B cell (primary cell): ENCODE data around the gene PLIN4. TPM values are rescaled to one million over a fixed set of nuclear protein-coding genes. Genes with fewer than 3 reads are reported as not detected.
"Not testable (repeated sequence)": the region's sequence is repeated elsewhere in the genome, so short reads cannot be mapped to it uniquely, and the experiment has no call there.

Experiments used
- ATAC-seq: fragments of 200-7000 bp; cut with Tn5 transposase; one replicate; pipeline ENCODE4 v1.10.0; 2021; ENCODE audit warnings: low read depth, mild to moderate bottlenecking, moderate number of reproducible peaks, moderate library complexity
- CTCF ChIA-PET: fragments of 350-600 bp; sonication (Branson Sonifier 250); formaldehyde crosslinking; loops from one replicate; lab custom pipeline; 2021; ENCODE audit warnings: antibody characterized with exemption, inconsistent platforms; lab: Charles Lee
- POLR2A ChIA-PET: fragments of 350-600 bp; sonication (Branson Sonifier 250); formaldehyde crosslinking; loops from one replicate; lab custom pipeline; 2021; ENCODE audit warnings: antibody characterized with exemption; lab: Charles Lee
- DNase-seq: peaks from one replicate; pipeline ENCODE4 v3.0.0; 2013
- H2AFZ ChIP-seq: 2 replicates; pipeline ENCODE4 v1.6.1; 2012; ENCODE audit warnings: mild to moderate bottlenecking, low read depth, low read length; ENCODE audit not compliant: insufficient read depth, poor library complexity, severe bottlenecking
- H3K27ac ChIP-seq, 2 donors: 1 replicate in 1 of 2; 2 replicates in 1 of 2; pipeline ENCODE4 v1.5.1; 2012 to 2013; ENCODE audit warnings: low read length in 2 of 2, mild to moderate bottlenecking in 2 of 2, moderate library complexity in 1 of 2
- H3K27me3 ChIP-seq, 4 experiments: fragments of 200-600 bp in 1 of 4; sonication (generic) in 1 of 4; replicated peaks in 1 of 4; 1 replicate in 2 of 4; 2 replicates in 2 of 4; pipeline versions ENCODE4 v1.6.1 to v1.7.0; 2013 to 2016; ENCODE audit warnings: low read length in 3 of 4, mild to moderate bottlenecking in 2 of 4, mixed read lengths in 1 of 4, moderate library complexity in 1 of 4; ENCODE audit not compliant: insufficient read depth in 4 of 4, control insufficient read depth in 3 of 4; ENCODE audit errors: control extremely low read depth in 1 of 4
- H3K36me3 ChIP-seq, 2 experiments: replicated peaks in 1 of 2; 1 replicate in 1 of 2; 2 replicates in 1 of 2; pipeline versions ENCODE4 v1.6.1 to v1.7.1; 2013; ENCODE audit warnings: low read length in 1 of 2; ENCODE audit not compliant: insufficient read depth in 2 of 2, control insufficient read depth in 1 of 2; ENCODE audit errors: control extremely low read depth in 1 of 2, extremely low read depth in 1 of 2
- H3K4me1 ChIP-seq, 2 donors: fragments of 200-600 bp in 1 of 2; sonication (generic) in 1 of 2; 1 replicate in 1 of 2; 2 replicates in 1 of 2; pipeline versions ENCODE4 v1.5.1 to v1.6.1; 2013 to 2017; ENCODE audit warnings: low read length in 2 of 2; ENCODE audit not compliant: control insufficient read depth in 2 of 2, insufficient read depth in 2 of 2
- H3K4me2 ChIP-seq: replicated peaks from 2 replicates; pipeline ENCODE3; 2012; ENCODE audit warnings: mild to moderate bottlenecking, low read depth, low read length; ENCODE audit not compliant: poor library complexity, severe bottlenecking
- H3K4me3 ChIP-seq, 5 experiments: fragments of 200-600 bp in 1 of 5; sonication (generic) in 1 of 5; 1 replicate in 3 of 5; 2 replicates in 2 of 5; pipeline versions ENCODE4 v1.5.1 to v1.7.0; 2011 to 2016; ENCODE audit warnings: low read length in 4 of 5, mild to moderate bottlenecking in 4 of 5, low read depth in 2 of 5, control low read depth in 1 of 5, moderate library complexity in 1 of 5; ENCODE audit not compliant: insufficient read depth in 1 of 5; ENCODE audit errors: control extremely low read depth in 1 of 5, extremely low read depth in 1 of 5
- H3K79me2 ChIP-seq: fragments of 200-600 bp; sonication (generic); one replicate; pipeline ENCODE4 v1.6.0; 2016; ENCODE audit warnings: low read length; ENCODE audit not compliant: control insufficient read depth, insufficient read depth
- H3K9ac ChIP-seq: fragments of 200-600 bp; sonication (generic); 2 replicates; pipeline ENCODE4 v1.6.1; 2017; ENCODE audit warnings: mild to moderate bottlenecking, low read length, moderate library complexity
- H3K9me3 ChIP-seq, 3 donors: one replicate each; pipeline versions ENCODE4 v1.6.1 to v1.7.1; 2013; ENCODE audit warnings: low read length in 2 of 3; ENCODE audit not compliant: control insufficient read depth in 2 of 3, insufficient read depth in 1 of 3; ENCODE audit errors: control extremely low read depth in 1 of 3
- H4K20me1 ChIP-seq: 2 replicates; pipeline ENCODE4 v1.6.0; 2012; ENCODE audit warnings: mild to moderate bottlenecking, low read length; ENCODE audit not compliant: insufficient read depth, control insufficient read depth, poor library complexity, severe bottlenecking
- H3K27ac Mint-ChIP-seq: one replicate; pipeline ENCODE4 v1.8.0; 2021; ENCODE audit warnings: mixed read lengths
- H3K27me3 Mint-ChIP-seq: one replicate; pipeline ENCODE4 v1.8.0; 2021; ENCODE audit warnings: mixed read lengths
- H3K4me1 Mint-ChIP-seq: one replicate; pipeline ENCODE4 v1.8.0; 2021; ENCODE audit warnings: mixed read lengths
- H3K4me3 Mint-ChIP-seq: one replicate; pipeline ENCODE4 v1.8.0; 2021; ENCODE audit warnings: mixed read lengths
- H3K9me3 Mint-ChIP-seq: one replicate; pipeline ENCODE4 v1.8.0; 2022; ENCODE audit warnings: mixed read lengths; ENCODE audit not compliant: insufficient read depth
- CTCF ChIP-seq: fragments of 200-600 bp; IDR thresholded peaks from one replicate; pipeline ENCODE4 v1.8.0; 2022; ENCODE audit warnings: antibody characterized with exemption, mild to moderate bottlenecking
- EZH2 ChIP-seq: IDR thresholded peaks from 2 replicates; pipeline ENCODE4 v1.6.1; 2012; ENCODE audit warnings: borderline replicate concordance, low read depth, mild to moderate bottlenecking, moderate library complexity, low read length; ENCODE audit not compliant: insufficient read depth, poor library complexity, severe bottlenecking
- WGBS: methylation state at CpG from one replicate; pipeline ENCODE4 v1.1.5; 2013; ENCODE audit warnings: missing lambda C conversion rate; ENCODE audit not compliant: insufficient coverage; 5-methylcytosine and 5-hydroxymethylcytosine counted together
- intact Hi-C: fragments of 100-400 bp; cut with micrococcal nuclease; formaldehyde crosslinking; loops from one replicate; pipeline ENCODE4 v1.10.0; 2022
- polyA plus RNA-seq: library from polyadenylated mRNA; depleted of rRNA; stranded (reverse); fragments of >200 nt; gene quantifications from 2 replicates; pipeline ENCODE4 v1.2.3, GENCODE V29; 2012
- total RNA-seq, 2 donors: library from RNA; stranded (reverse); fragments of 120-200 nt in 1 of 2; gene quantifications; 1 replicate in 1 of 2; 2 replicates in 1 of 2; pipeline versions ENCODE4 v1.2.3 to v1.2.4, GENCODE V29; 2013 to 2022

The PLIN4 gene
- total and polyA plus RNA-seq, 2 donors (not counting 1 experiment from before 2014, with no cell fraction given) = 0.04 to 0.07 TPM

GRCh38 chr19:4528843-4529242, 10.6 kb upstream of the PLIN4 start:
- no peak overlapping the region for H3K27ac ChIP-seq
- H2AFZ ChIP-seq = no peak overlapping the region
- Mint-ChIP-seq H3K4me1 (no peaks in the 10 kb centered on the region), H3K4me3 (no peak overlapping the region), H3K27me3 (peaks cover 8% of the 10 kb centered on the region), H3K9me3 (no peaks in the 10 kb centered on the region), H3K27ac (no peak overlapping the region)
- H3K4me2 ChIP-seq = no peak overlapping the region
- H3K27me3 ChIP-seq = peaks cover 0 to 2% (median 0%) of the 10 kb centered on the region in 4 experiments
- no peak overlapping the region for H3K9ac ChIP-seq
- no peaks in the 10 kb centered on the region for H3K4me1 ChIP-seq
- H3K9me3 ChIP-seq = no peaks in the 10 kb centered on the region
- whole genome bisulfite sequencing = 88% methylated on average over 13 of the region's 15 CpGs
- no peaks in the 10 kb centered on the region for H3K79me2 ChIP-seq
- intact Hi-C loops = no loop called here
- ATAC-seq (no peak), DNase-seq (no peak)
- TF ChIP-seq EZH2 (no peak), CTCF (no peak)
- H3K4me3 ChIP-seq = no peak overlapping the region
- H3K36me3 ChIP-seq = no peaks in the 10 kb centered on the region
- ChIA-PET CTCF (no interaction called here), POLR2A (no interaction called here)
- H4K20me1 ChIP-seq = no peaks in the 10 kb centered on the region

GRCh38 chr19:4527377-4527776, 9.1 kb upstream of the PLIN4 start:
- H3K4me3 ChIP-seq, POLR2A ChIA-PET, H3K4me2 ChIP-seq, H3K4me1 Mint-ChIP-seq, H3K27ac Mint-ChIP-seq, H3K9me3 Mint-ChIP-seq, H4K20me1 ChIP-seq, ATAC-seq, H3K27me3 ChIP-seq, H2AFZ ChIP-seq, H3K4me3 Mint-ChIP-seq, intact Hi-C loops, DNase-seq, H3K27me3 Mint-ChIP-seq, H3K4me1 ChIP-seq, H3K79me2 ChIP-seq, H3K27ac ChIP-seq, H3K9me3 ChIP-seq, H3K36me3 ChIP-seq, H3K9ac ChIP-seq: not testable (repeated sequence)
- CTCF ChIA-PET = interaction anchor here (7.0 kb wide), 1 partner anchor 258 kb away, joined by 89 read pairs; no protein-coding TSS in a partner anchor
- WGBS = 98% methylated on average over 4 of the region's 8 CpGs
